HuH-7 (cell line): ENCODE measurements around the gene DDAH1.
"Not testable (repeated sequence)": the region's sequence is repeated elsewhere in the genome, so short reads cannot be mapped to it uniquely, and the experiment has no call there.

ENCODE experiments used
- DNase-seq: peaks from one replicate; pipeline ENCODE4 v3.0.0; 2011; ENCODE audit warnings: low spot score

The DDAH1 gene

GRCh38 chr1:85465099-85465785, at the start of gene DDAH1:
Gene DDAH1, minus strand, starts transcription at chr1:85465159. Its CDS starts 114 bp downstream, at chr1:85465045.
- DNase-seq: peak; percentile 47

DNA sequence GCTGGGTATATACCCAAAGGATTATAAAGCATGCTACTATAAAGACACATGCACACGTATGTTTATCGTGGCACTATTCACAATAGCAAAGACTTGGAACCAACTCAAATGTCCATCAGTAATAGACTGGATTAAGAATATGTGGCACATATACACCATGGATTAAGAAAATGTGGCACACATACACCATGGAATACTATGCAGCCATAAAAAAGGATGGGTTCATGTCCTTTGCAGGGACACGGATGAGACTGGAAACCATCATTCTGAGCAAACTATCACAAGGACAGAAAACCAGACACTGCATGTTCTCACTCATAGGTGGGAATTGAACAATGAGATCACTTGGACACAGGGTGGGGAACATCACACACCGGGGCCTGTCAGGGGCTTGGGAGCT, 49.0 kb upstream of the DDAH1 start:
- not testable (repeated sequence) for DNase-seq

DNA sequence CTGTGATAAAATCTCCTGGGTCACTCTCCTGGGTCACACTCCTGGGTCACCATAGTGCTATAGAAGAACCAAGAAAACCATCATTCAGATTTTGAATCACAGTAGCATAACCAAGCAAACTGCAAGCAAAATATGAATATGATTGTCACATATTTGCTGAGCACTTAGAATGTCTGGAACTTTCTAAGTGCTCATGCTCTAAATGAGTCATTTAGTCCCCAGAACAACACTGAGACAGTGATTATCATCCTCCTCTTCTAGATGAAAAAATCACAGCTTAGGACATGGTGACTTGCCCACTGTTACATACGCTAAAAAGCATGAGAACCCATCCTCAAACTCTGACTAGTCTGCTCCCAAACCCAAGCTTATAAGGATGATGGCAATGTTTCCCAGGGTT, 39.5 kb upstream of the DDAH1 start:
- no peak for DNase-seq

GRCh38 chr1:85502625-85503083, 37.7 kb upstream of the DDAH1 start:
- peak; percentile 50 for DNase-seq

- DNase-seq: no peak
Measured at GRCh38 chr1:85502171-85502570, 37.2 kb upstream of the DDAH1 start.

GRCh38 chr1:85501355-85501898, 36.5 kb upstream of the DDAH1 start:
- no peak for DNase-seq

GRCh38 chr1:85496941-85497582, 32.1 kb upstream of the DDAH1 start:
- DNase-seq: no peak

- no peak for DNase-seq
Measured at GRCh38 chr1:85495556-85495955, 30.6 kb upstream of the DDAH1 start.

DNA sequence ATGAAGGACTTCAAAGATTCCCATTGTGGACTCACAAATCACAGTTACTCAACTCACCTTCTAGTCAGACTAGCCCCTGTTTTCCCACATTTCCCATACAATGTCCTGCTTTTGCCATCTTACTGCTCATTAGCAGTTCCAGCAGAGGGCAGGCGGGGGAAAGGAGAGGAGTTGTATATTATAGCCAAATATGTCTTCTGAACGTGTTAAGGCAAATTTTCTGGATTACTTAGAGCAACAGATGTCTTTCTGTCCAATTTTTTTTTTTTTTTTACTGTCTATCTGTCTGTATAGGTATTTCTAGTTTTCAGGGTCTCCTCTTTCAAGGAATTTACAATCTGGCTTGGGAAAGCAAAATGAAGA, 29.9 kb upstream of the DDAH1 start:
- DNase-seq: no peak

GRCh38 chr1:85494074-85494903, 29.3 kb upstream of the DDAH1 start:
- no peak for DNase-seq

GRCh38 chr1:85490270-85490985, 25.5 kb upstream of the DDAH1 start:
- no peak for DNase-seq

- DNase-seq: no peak
Measured at GRCh38 chr1:85488126-85488525, 23.2 kb upstream of the DDAH1 start.

DNA sequence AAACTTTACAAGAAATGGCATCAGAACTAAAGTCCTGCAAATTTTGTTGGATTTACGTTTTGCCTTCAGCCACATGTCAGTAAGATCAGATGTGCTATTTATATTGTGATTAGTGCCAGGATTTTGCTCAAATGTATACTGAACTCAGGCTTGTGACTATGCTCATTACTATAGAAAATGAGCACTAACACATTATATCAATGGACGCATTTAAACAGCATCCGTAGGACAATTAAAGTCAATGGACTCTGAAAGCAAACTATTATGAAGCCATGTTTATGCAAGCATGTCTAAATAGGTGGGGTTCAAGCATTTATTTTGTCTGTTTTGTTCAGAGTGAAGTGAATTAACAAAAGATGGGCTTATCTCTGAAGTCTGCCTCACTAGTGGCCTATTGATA, 20.6 kb upstream of the DDAH1 start:
- DNase-seq: no peak

DNA sequence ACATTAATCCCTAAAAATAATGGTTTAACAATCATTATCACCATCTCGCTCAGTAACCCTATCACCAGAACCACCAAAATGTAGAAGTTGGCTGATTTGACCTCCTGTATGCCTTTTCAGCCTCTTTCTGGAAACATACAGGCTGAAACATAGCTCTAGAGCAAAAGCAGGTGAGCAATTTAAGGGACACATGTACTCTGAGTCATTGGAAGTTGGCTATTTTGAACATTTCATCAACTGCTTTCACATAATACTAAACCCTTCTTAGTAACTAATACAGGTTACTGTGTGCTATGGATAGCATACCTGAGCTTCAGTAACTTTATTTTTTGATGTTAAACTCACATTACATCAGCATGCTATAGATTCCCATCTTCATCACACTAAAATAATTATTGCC, 19.8 kb upstream of the DDAH1 start:
- DNase-seq: no peak

GRCh38 chr1:85484264-85484663, 19.3 kb upstream of the DDAH1 start:
- DNase-seq: no peak

DNA sequence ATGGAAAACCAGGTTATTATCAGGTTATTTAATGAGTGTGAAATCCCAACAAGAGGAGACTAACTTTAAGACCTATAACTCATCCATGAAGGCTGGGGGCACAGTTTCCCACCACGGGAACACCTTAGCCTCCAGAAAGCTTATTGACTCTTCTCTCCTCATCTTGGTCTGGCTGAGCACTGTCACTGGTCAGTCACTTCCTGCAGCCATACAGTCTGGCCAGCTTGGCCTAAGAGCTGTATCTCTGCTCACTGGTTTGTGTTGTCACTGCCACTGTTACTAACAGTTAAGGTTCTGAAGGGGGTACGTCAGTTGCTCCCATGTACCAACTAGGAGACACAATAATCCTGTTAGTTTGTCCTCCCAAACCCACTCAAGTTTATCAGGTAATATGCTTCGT, 16.7 kb upstream of the DDAH1 start:
- DNase-seq: no peak

GRCh38 chr1:85480566-85480965, 15.6 kb upstream of the DDAH1 start:
- DNase-seq: no peak

DNA sequence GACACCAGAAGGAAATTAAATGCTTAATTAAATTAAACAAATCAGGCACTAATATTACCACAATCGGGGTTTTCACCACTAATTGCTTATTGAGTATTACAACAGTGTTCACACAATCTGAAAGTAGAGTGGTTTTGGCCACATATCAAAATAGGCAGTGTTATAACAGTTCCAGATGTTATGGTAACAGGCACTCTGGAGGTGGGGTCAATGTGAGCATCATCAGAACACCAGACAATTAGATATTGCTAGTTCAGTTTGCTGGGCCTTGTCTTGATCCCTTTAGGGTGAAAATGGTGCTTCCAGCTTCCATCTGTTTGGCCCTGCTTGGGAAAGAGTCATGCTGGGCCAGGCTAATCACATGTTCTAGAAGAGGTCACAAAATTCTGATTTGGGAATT, 14.5 kb upstream of the DDAH1 start:
- DNase-seq: no peak

- DNase-seq: no peak
Measured at GRCh38 chr1:85478366-85478765, 13.4 kb upstream of the DDAH1 start.

GRCh38 chr1:85475055-85475454, 10.1 kb upstream of the DDAH1 start:
- DNase-seq: no peak

DNA sequence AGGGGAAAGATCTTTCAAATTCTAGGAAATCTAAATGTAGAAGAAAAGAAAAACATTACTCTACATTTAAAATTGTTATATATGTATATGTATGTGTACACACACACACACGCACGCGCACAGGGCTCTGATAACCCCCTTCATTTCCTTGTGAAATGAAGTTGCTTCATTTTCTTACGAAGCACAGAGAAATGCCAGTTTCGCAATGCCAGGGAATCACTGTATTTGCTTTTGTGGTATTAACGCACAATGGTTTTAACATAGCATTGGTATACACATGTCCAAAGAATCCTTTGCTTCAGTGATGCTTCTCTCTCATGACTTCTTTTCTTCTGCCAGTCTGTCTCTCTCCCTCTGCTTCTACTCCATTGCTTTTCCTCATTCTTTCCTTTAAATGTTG, 8.4 kb upstream of the DDAH1 start:
- no peak for DNase-seq

DNA sequence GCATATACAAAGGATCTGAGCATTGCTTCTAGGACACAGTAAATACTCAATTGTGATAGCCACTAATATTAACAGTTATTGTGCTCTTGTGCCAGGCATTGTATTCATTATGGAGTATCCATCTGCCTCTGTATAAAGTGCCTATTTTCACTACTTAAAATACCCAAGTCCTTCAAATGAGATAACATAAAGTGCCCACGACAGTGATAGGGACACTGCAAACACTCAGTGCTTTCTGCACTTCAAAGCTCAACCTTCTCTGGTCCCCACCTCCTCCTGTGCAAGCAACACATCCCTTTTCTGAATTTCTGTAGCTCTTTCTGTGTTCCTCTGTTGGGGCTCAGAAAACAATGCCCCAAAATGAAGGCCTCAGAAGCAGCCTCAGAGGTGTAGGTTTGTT, 6.6 kb upstream of the DDAH1 start:
- no peak for DNase-seq
